ENCODE data around the gene PRDM12.
A peak's percentile ranks its signal among the peaks of the same experiment; 100 is the strongest.

PRDM12 gene

GRCh38 chr9:130732136-130732535 lies 67.7 kb downstream of the PRDM12 start:
- DNase-seq: peak; percentile 56
